ENCODE data around the gene B3GALT5. TPM values are rescaled to one million over a fixed set of nuclear protein-coding genes. Genes with fewer than 3 reads are reported as not detected.

The B3GALT5 gene
- total RNA-seq, 6 experiments from 2014 or later: 0.36 to 0.84 (median 0.68) TPM

DNA sequence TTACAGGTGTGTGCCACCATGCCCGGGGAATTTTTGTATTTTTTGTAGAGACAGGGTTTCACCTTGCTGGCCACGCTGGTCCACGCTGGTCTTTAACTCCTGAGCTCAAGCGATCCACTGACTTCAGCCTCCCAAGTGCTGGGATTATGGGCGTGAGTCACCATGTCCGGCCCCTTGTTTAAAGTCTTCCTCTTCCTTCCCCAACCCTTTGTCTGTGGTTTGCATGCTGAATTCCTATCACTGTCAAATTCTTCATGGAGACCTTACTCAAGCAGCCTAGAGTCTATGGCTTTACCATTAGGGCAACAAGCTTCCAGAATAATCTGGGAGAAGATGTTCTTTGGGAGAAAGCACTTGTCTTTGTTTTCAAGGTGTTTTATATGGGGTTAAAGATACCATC lies 34.7 kb downstream of the B3GALT5 start:
- Mint-ChIP-seq H3K4me1 (ENCODE audit: low read depth) (peaks cover 46% of the 10 kb centered on the region), H3K27me3 (ENCODE audit: insufficient read depth) (peaks cover 23% of the 10 kb centered on the region), H3K4me3 (peak overlapping the region; percentile 38), H3K36me3 (ENCODE audit: low read depth) (peaks cover 13% of the 10 kb centered on the region), H3K9me3 (no peaks in the 10 kb centered on the region), H3K27ac (peak overlapping the region; percentile 57)
- peak; percentile 60 for DNase-seq
- TF ChIP-seq, protein P1, sequence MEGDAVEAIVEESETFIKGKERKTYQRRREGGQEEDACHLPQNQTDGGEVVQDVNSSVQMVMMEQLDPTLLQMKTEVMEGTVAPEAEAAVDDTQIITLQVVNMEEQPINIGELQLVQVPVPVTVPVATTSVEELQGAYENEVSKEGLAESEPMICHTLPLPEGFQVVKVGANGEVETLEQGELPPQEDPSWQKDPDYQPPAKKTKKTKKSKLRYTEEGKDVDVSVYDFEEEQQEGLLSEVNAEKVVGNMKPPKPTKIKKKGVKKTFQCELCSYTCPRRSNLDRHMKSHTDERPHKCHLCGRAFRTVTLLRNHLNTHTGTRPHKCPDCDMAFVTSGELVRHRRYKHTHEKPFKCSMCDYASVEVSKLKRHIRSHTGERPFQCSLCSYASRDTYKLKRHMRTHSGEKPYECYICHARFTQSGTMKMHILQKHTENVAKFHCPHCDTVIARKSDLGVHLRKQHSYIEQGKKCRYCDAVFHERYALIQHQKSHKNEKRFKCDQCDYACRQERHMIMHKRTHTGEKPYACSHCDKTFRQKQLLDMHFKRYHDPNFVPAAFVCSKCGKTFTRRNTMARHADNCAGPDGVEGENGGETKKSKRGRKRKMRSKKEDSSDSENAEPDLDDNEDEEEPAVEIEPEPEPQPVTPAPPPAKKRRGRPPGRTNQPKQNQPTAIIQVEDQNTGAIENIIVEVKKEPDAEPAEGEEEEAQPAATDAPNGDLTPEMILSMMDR (IDR thresholded peaks at IDR 0.05): no peak

DNA sequence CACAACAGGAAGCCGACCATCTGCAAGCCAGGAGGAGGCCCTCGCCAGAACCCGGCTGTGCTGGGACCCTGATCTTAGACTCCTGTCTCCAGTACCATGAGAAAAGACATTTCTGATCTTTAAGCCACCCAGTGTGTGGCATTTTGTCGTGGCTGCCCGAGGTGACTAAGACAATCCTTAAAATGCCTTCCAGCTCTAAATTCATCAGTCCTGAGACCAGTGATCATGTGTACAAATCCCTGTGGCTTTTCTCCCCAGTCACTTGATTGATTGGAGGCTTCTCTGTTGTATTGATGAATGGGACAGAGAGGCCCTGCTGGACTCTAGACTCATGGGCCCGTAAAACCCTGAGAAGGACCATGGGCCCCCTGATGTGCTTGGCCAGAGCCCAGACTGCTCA lies 36.1 kb downstream of the B3GALT5 start:
- Mint-ChIP-seq H3K27me3 (ENCODE audit: insufficient read depth) (peaks cover 10% of the 10 kb centered on the region), H3K4me3 (no peak overlapping the region), H3K9me3 (peaks cover 9% of the 10 kb centered on the region), H3K36me3 (ENCODE audit: low read depth) (peaks cover 25% of the 10 kb centered on the region), H3K4me1 (ENCODE audit: low read depth) (peaks cover 46% of the 10 kb centered on the region), H3K27ac (no peak overlapping the region)
- TF ChIP-seq, protein P1 (IDR thresholded peaks at IDR 0.05): no peak
- DNase-seq: no peak

DNA sequence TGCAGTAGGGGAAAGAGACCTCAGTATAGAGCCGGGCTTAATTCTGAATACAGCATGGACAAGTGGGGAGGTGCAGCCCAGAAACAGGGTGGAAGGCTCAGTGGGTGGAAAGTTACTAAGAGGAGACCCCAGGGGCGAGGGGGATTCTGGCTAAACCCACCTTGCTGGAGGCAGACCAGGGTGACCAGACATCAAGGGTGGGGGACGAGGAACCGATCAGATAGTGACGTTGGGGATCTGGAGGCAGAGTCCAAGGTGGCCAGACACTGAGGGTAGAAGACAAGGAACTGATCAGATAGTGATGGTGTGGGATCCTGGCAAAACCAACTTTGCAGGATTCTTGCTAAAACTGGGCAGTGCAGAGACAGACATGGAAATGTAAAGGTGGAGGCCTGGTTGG lies 36.8 kb downstream of the B3GALT5 start:
- TF ChIP-seq, protein P1 (IDR thresholded peaks at IDR 0.05): no peak
- H3K4me1 Mint-ChIP-seq (ENCODE audit: low read depth): peaks cover 46% of the 10 kb centered on the region
- H3K27ac Mint-ChIP-seq: no peak overlapping the region
- DNase-seq: no peak
- peaks cover 15% of the 10 kb centered on the region for H3K9me3 Mint-ChIP-seq
- peaks cover 31% of the 10 kb centered on the region for H3K36me3 Mint-ChIP-seq (ENCODE audit: low read depth)
- H3K4me3 Mint-ChIP-seq: no peak overlapping the region
- H3K27me3 Mint-ChIP-seq (ENCODE audit: insufficient read depth): peaks cover 7% of the 10 kb centered on the region

DNA sequence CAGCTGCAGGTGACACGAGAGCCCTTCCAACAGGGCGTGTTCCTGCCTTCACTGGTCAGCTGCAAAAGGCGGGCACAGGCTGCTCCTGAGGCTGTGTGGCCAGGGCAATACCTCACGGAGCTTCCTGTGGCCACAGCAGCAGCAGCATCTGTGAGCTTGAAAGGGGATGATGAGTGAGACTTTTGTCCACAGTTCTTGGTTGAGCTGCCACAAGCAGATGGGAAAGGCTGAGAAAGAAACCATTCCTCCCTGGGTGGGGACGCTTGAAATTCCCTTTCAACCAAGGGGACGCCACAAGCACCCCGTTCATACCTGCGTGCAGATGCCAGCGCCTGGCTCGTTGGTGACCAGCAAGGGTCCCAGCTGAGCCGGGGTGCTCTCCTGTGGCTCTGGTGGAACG lies 37.6 kb downstream of the B3GALT5 start:
- TF ChIP-seq, protein P1 (IDR thresholded peaks at IDR 0.05): no peak
- Mint-ChIP-seq H3K4me1 (ENCODE audit: low read depth) (peaks cover 46% of the 10 kb centered on the region), H3K36me3 (ENCODE audit: low read depth) (peaks cover 31% of the 10 kb centered on the region), H3K9me3 (peaks cover 15% of the 10 kb centered on the region), H3K4me3 (no peak overlapping the region), H3K27me3 (ENCODE audit: insufficient read depth) (peaks cover 2% of the 10 kb centered on the region), H3K27ac (no peak overlapping the region)
- DNase-seq: no peak

DNA sequence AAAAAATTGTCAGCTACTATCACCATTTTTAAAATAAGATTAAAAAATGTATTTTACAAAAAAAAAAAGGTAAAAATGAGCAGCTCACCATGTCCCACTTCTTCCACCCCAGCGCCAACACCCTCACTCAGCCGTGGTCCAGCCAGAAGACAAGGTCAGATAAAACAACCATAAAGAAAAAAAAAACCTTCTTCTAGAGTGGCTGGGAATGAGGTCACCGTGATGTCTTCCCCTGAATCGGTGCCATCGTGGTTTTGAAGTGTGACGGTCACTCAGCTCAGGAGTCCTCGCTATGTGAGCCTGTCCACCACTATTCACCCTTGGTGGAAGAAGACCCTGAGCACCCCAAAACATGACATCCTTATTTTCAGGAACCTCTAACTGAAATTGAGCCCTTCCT lies 38.1 kb downstream of the B3GALT5 start:
- TF ChIP-seq, protein P1 (IDR thresholded peaks at IDR 0.05): no peak
- Mint-ChIP-seq H3K4me3 (no peak overlapping the region), H3K36me3 (ENCODE audit: low read depth) (peaks cover 31% of the 10 kb centered on the region), H3K9me3 (peaks cover 15% of the 10 kb centered on the region), H3K27ac (peak overlapping the region; percentile 57), H3K4me1 (ENCODE audit: low read depth) (peaks cover 46% of the 10 kb centered on the region), H3K27me3 (ENCODE audit: insufficient read depth) (peaks cover 2% of the 10 kb centered on the region)
- DNase-seq: no peak

DNA sequence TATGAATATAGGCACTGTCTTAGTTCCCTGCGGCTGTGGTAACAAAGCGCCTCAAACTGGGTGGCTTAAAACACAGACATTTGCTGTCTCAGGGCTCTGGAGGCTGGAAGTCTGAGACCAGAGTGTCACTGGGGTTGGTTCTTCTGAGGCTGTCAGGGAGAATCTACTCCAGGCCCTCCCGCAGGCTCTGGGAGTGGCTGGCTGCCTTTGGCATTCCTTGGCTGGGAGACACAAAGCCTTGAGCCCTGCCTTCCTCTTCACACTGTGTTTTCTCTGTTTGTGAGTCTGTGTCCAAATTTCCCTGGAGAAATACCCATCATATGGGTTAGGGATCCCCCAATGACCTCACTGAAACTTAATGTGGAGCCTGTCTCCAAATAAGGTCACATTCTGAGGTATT lies 38.5 kb downstream of the B3GALT5 start:
- Mint-ChIP-seq H3K9me3 (peaks cover 15% of the 10 kb centered on the region), H3K27me3 (ENCODE audit: insufficient read depth) (peaks cover 2% of the 10 kb centered on the region), H3K36me3 (ENCODE audit: low read depth) (peaks cover 31% of the 10 kb centered on the region), H3K27ac (peak overlapping the region; percentile 57), H3K4me3 (no peak overlapping the region), H3K4me1 (ENCODE audit: low read depth) (peaks cover 46% of the 10 kb centered on the region)
- no peak for DNase-seq
- TF ChIP-seq, protein P1 (IDR thresholded peaks at IDR 0.05): no peak
